ENCODE measurements around the gene EFCAB12. TPM values are rescaled to one million over a fixed set of nuclear protein-coding genes. Genes with fewer than 3 reads are reported as not detected.

Gene EFCAB12
- total and polyA plus RNA-seq, 4 donors: 0.50 to 7.9 (median 5.8) TPM

DNA sequence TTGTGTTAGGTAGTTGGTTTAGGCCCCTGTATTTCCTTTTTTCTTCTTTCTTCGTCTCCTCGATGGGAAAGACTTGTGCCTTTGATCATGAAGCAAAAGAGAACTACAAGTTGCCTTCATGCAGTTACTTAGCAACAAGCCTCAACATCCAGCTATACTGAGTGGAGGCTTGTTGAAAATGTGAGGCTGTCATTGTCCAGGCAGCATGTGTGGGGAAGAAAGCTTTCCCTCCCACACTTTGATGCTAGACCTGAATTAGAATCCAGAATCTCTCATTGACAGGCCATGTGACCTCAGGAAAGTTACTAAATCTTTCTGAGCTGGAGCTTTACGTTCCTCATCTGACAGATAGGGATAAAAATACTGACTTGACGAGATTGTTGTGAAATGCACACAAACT, 35.3 kb upstream of the EFCAB12 start:
- Histone ChIP-seq H3K4me1 (ENCODE audit: control insufficient read depth, insufficient read depth, low read length) (no peaks in the 10 kb centered on the region), H3K27ac (ENCODE audit: low read depth, low read length) (no peak overlapping the region), H3K4me3 (ENCODE audit: low read depth, low read length) (no peak overlapping the region), H3K27me3 (ENCODE audit: control insufficient read depth, insufficient read depth, low read length) (no peaks in the 10 kb centered on the region), H3K9me3 (ENCODE audit: control insufficient read depth, insufficient read depth, low read length) (no peaks in the 10 kb centered on the region), H3K36me3 (ENCODE audit: control insufficient read depth, insufficient read depth, low read length) (peaks cover 32% of the 10 kb centered on the region)
- peak in 2 of 6 donors; percentile 27 to 36 for DNase-seq (ENCODE audit: low read depth in 4 of 6, low spot score in 6 of 6)
- 60% methylated on average over 2 of the region's 4 CpGs for WGBS (ENCODE audit: insufficient coverage)

GRCh38 chr3:129463094-129463493, 34.7 kb upstream of the EFCAB12 start:
- peaks cover 30% of the 10 kb centered on the region for H3K36me3 ChIP-seq (ENCODE audit: control insufficient read depth, insufficient read depth, low read length)
- no peak overlapping the region for H3K4me3 ChIP-seq (ENCODE audit: low read depth, low read length)
- DNase-seq (ENCODE audit: low read depth in 4 of 6, low spot score in 6 of 6): no peak
- H3K27ac ChIP-seq (ENCODE audit: low read depth, low read length): no peak overlapping the region
- no peaks in the 10 kb centered on the region for H3K9me3 ChIP-seq (ENCODE audit: control insufficient read depth, insufficient read depth, low read length)
- no peaks in the 10 kb centered on the region for H3K27me3 ChIP-seq (ENCODE audit: control insufficient read depth, insufficient read depth, low read length)
- H3K4me1 ChIP-seq (ENCODE audit: control insufficient read depth, insufficient read depth, low read length): no peaks in the 10 kb centered on the region
- WGBS (ENCODE audit: insufficient coverage): no CpG with 5 or more reads among the region's 3 CpGs

- WGBS (ENCODE audit: insufficient coverage): 94% methylated on average over 3 of the region's 3 CpGs
- Histone ChIP-seq H3K27me3 (ENCODE audit: control insufficient read depth, insufficient read depth, low read length) (no peaks in the 10 kb centered on the region), H3K4me1 (ENCODE audit: control insufficient read depth, insufficient read depth, low read length) (no peaks in the 10 kb centered on the region), H3K36me3 (ENCODE audit: control insufficient read depth, insufficient read depth, low read length) (peaks cover 24% of the 10 kb centered on the region), H3K27ac (ENCODE audit: low read depth, low read length) (no peak overlapping the region), H3K4me3 (ENCODE audit: low read depth, low read length) (no peak overlapping the region), H3K9me3 (ENCODE audit: control insufficient read depth, insufficient read depth, low read length) (no peaks in the 10 kb centered on the region)
- DNase-seq (ENCODE audit: low read depth in 4 of 6, low spot score in 6 of 6): no peak
Observed at GRCh38 chr3:129462361-129462968, 34.0 kb upstream of the EFCAB12 start.

DNA sequence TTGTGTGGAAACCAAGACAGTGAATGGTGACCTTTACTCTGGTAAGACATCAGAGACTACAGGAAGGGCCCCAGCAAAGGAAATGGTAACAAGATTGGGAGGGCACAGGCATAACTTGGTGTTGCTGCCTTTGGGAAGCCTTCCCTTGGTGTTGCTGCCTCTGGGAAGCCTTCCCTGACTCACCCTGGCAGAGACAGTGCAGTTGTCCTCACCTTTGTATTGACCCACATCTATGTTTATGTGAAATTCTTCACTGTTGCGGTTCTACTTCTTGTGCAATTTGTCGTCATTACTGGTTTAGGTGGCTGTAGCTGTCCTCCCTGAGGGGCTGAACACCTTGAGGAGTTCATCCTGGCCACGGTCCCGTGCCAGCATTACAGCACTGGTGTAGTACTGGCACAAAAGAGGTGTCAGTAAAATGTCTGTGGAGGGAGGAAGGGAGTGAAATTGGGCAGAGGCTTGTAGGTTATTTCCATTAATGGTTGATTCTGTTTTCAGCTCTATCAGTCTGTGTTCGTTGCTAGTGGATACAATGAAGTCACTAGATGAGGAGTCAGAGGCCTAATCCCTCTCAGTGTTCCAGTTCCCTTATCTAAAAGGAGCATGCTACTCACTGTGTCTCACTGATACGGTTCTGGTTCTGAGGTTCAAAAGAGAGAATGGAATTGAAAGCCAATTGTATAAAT, 33.2 kb upstream of the EFCAB12 start:
- H3K27ac ChIP-seq (ENCODE audit: low read depth, low read length): no peak overlapping the region
- no peaks in the 10 kb centered on the region for H3K4me1 ChIP-seq (ENCODE audit: control insufficient read depth, insufficient read depth, low read length)
- H3K4me3 ChIP-seq (ENCODE audit: low read depth, low read length): no peak overlapping the region
- no peaks in the 10 kb centered on the region for H3K9me3 ChIP-seq (ENCODE audit: control insufficient read depth, insufficient read depth, low read length)
- 80% methylated on average over 4 of the region's 6 CpGs for WGBS (ENCODE audit: insufficient coverage)
- H3K36me3 ChIP-seq (ENCODE audit: control insufficient read depth, insufficient read depth, low read length): peaks cover 23% of the 10 kb centered on the region
- no peaks in the 10 kb centered on the region for H3K27me3 ChIP-seq (ENCODE audit: control insufficient read depth, insufficient read depth, low read length)
- DNase-seq (ENCODE audit: low read depth in 4 of 6, low spot score in 6 of 6): no peak

DNA sequence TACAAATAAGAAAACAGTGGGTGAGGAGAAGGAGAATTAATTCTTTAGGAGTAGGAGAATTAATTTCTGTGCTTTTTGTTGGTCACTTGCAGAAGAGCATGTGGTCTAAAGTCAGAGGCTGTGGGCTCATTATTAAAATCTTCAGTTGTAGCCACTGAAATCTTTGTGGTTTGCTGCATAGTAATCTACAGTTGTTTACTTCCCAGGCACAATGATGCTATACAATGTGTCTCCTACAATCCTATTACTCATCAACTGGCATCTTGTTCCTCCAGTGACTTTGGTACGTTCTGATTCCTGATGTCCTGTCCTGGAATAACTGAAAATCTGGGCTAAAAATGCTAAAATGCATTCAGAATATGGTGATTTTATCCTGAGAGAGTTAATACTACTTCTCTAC, 32.6 kb upstream of the EFCAB12 start:
- no peaks in the 10 kb centered on the region for H3K4me1 ChIP-seq (ENCODE audit: control insufficient read depth, insufficient read depth, low read length)
- no peak overlapping the region for H3K27ac ChIP-seq (ENCODE audit: low read depth, low read length)
- no peaks in the 10 kb centered on the region for H3K27me3 ChIP-seq (ENCODE audit: control insufficient read depth, insufficient read depth, low read length)
- H3K36me3 ChIP-seq (ENCODE audit: control insufficient read depth, insufficient read depth, low read length): peaks cover 28% of the 10 kb centered on the region
- no CpG with 5 or more reads among the region's 1 CpG for WGBS (ENCODE audit: insufficient coverage)
- DNase-seq (ENCODE audit: low read depth in 4 of 6, low spot score in 6 of 6): no peak
- no peak overlapping the region for H3K4me3 ChIP-seq (ENCODE audit: low read depth, low read length)
- H3K9me3 ChIP-seq (ENCODE audit: control insufficient read depth, insufficient read depth, low read length): no peaks in the 10 kb centered on the region

- peaks cover 31% of the 10 kb centered on the region for H3K36me3 ChIP-seq (ENCODE audit: control insufficient read depth, insufficient read depth, low read length)
- no peak overlapping the region for H3K4me3 ChIP-seq (ENCODE audit: low read depth, low read length)
- no peak overlapping the region for H3K27ac ChIP-seq (ENCODE audit: low read depth, low read length)
- DNase-seq (ENCODE audit: low read depth in 4 of 6, low spot score in 6 of 6): no peak
- H3K27me3 ChIP-seq (ENCODE audit: control insufficient read depth, insufficient read depth, low read length): no peaks in the 10 kb centered on the region
- WGBS (ENCODE audit: insufficient coverage): no CpG with 5 or more reads among the region's 2 CpGs
- H3K9me3 ChIP-seq (ENCODE audit: control insufficient read depth, insufficient read depth, low read length): no peaks in the 10 kb centered on the region
- no peaks in the 10 kb centered on the region for H3K4me1 ChIP-seq (ENCODE audit: control insufficient read depth, insufficient read depth, low read length)
Observed at GRCh38 chr3:129460572-129460971, 32.1 kb upstream of the EFCAB12 start.

DNA sequence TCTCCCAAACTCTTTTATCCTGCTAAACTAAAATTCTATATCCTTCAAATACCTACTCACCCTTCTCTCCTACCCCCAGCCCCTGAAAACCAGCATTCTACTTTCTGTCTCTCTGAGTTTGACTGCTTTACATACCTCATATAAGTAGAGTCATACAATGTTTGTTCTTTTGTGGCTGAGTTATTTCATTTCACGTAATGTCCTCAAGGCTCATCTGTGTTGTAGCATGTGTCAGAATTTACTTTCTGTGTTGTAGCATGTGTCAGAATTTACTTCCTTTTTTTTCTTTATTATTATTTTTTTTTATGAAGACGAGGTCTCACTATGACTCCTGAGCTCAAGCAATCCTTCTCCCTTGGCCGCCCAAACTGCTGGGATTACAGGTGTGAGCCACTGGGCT, 31.7 kb upstream of the EFCAB12 start:
- Histone ChIP-seq H3K27me3 (ENCODE audit: control insufficient read depth, insufficient read depth, low read length) (no peaks in the 10 kb centered on the region), H3K9me3 (ENCODE audit: control insufficient read depth, insufficient read depth, low read length) (no peaks in the 10 kb centered on the region), H3K4me1 (ENCODE audit: control insufficient read depth, insufficient read depth, low read length) (no peaks in the 10 kb centered on the region), H3K4me3 (ENCODE audit: low read depth, low read length) (no peak overlapping the region), H3K27ac (ENCODE audit: low read depth, low read length) (no peak overlapping the region), H3K36me3 (ENCODE audit: control insufficient read depth, insufficient read depth, low read length) (peaks cover 33% of the 10 kb centered on the region)
- no peak for DNase-seq (ENCODE audit: low read depth in 4 of 6, low spot score in 6 of 6)
- no CpG with 5 or more reads among the region's 3 CpGs for WGBS (ENCODE audit: insufficient coverage)

DNA sequence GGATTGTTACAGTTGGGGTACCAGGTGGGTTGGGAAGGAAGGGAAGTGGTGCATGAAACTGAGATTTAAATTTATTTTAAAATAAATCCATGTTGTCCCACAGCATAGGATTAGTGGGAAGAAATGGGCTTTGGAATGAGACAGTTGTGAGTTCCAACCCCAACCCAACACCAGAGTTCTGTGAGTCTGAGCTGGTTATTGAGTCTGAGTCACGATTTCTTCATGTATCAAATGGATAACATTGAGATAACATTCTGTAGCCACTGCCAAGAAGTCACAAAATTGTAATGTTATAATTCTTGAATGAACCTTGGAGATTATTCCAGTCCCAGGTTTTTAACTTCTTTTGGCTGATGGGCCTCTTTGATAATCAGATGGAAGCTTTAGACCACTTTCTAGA, 25.3 kb upstream of the EFCAB12 start:
- no peak for DNase-seq (ENCODE audit: low read depth in 4 of 6, low spot score in 6 of 6)
- no peak overlapping the region for H3K4me3 ChIP-seq (ENCODE audit: low read depth, low read length)
- no CpG with 5 or more reads among the region's 1 CpG for WGBS (ENCODE audit: insufficient coverage)
- no peaks in the 10 kb centered on the region for H3K4me1 ChIP-seq (ENCODE audit: control insufficient read depth, insufficient read depth, low read length)
- no peaks in the 10 kb centered on the region for H3K9me3 ChIP-seq (ENCODE audit: control insufficient read depth, insufficient read depth, low read length)
- H3K27ac ChIP-seq (ENCODE audit: low read depth, low read length): no peak overlapping the region
- no peaks in the 10 kb centered on the region for H3K27me3 ChIP-seq (ENCODE audit: control insufficient read depth, insufficient read depth, low read length)
- H3K36me3 ChIP-seq (ENCODE audit: control insufficient read depth, insufficient read depth, low read length): peaks cover 39% of the 10 kb centered on the region

DNA sequence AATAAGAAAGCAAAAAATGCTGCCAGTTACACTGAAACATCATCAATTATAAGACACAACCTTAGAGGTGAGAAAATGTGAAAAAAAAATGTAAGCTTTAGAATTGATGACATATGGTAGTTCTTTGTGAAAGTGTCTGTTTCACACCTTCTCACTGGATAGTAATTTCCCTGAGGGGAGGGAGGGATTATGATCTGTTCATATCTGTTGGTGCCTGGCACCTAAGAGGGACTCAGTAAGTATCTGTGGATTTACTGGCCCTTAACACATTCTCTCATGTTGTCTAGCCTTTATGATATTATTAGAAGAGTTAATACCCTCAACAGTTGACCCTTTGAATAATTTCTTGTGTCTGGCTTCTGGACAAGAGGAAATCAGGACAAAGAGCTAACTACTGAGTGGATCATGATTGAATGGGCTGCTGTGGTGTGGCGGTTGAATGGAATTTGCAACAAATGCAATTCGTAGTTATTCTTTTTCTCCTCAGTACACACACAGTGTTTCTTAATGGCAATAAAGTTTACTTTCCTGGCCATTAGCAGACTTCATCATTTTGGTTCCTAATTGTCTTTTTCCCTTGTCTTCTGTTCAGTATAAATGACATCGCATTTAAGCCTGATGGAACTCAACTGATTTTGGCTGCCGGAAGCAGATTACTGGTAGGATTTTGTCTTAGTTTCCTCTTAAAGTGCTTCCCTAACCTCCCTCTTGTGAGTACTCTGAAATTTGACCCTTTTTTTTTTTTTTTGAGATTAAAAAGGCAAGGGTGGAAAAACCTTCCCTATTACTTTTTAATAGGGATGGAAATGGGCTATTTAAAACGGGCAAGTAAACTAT, 21.1 kb upstream of the EFCAB12 start:
- no peaks in the 10 kb centered on the region for H3K4me1 ChIP-seq (ENCODE audit: control insufficient read depth, insufficient read depth, low read length)
- peak in 2 of 6 donors; percentile 9 to 14 for DNase-seq (ENCODE audit: low read depth in 4 of 6, low spot score in 6 of 6)
- H3K27ac ChIP-seq (ENCODE audit: low read depth, low read length): no peak overlapping the region
- no peaks in the 10 kb centered on the region for H3K27me3 ChIP-seq (ENCODE audit: control insufficient read depth, insufficient read depth, low read length)
- no peak overlapping the region for H3K4me3 ChIP-seq (ENCODE audit: low read depth, low read length)
- peaks cover 16% of the 10 kb centered on the region for H3K36me3 ChIP-seq (ENCODE audit: control insufficient read depth, insufficient read depth, low read length)
- no CpG with 5 or more reads among the region's 5 CpGs for WGBS (ENCODE audit: insufficient coverage)
- H3K9me3 ChIP-seq (ENCODE audit: control insufficient read depth, insufficient read depth, low read length): no peaks in the 10 kb centered on the region
